Thymus (tissue), 11 donors: ENCODE measurements around the gene UBR1. TPM values are rescaled to one million over a fixed set of nuclear protein-coding genes. Genes with fewer than 3 reads are reported as not detected.
"Not testable (repeated sequence)": the region's sequence is repeated elsewhere in the genome, so short reads cannot be mapped to it uniquely, and the experiment has no call there.

Experiments
- DNase-seq, 9 donors: peaks; one replicate each; pipeline ENCODE4 v3.0.0-alpha.2; 2013; ENCODE audit warnings: low spot score in 9 of 9, low read depth in 6 of 9, missing footprints in 1 of 9
- H3K27ac ChIP-seq, 2 donors: one replicate each; pipeline ENCODE4 v1.5.1; 2013; ENCODE audit warnings: control low read depth in 1 of 2, low read depth in 1 of 2, low read length in 1 of 2, mild to moderate bottlenecking in 1 of 2, moderate library complexity in 1 of 2
- H3K27me3 ChIP-seq, 2 donors: one replicate each; pipeline ENCODE4 v1.5.1; 2013; ENCODE audit warnings: low read length in 1 of 2; ENCODE audit not compliant: control insufficient read depth in 2 of 2, insufficient read depth in 1 of 2
- H3K36me3 ChIP-seq, 2 donors: one replicate each; pipeline ENCODE4 v1.5.1; 2013; ENCODE audit warnings: low read length in 1 of 2, mild to moderate bottlenecking in 1 of 2, moderate library complexity in 1 of 2; ENCODE audit not compliant: control insufficient read depth in 2 of 2, insufficient read depth in 2 of 2
- H3K4me1 ChIP-seq, 2 donors: one replicate each; pipeline ENCODE4 v1.5.1; 2013; ENCODE audit warnings: low read length in 2 of 2; ENCODE audit not compliant: control insufficient read depth in 2 of 2, insufficient read depth in 2 of 2
- H3K4me3 ChIP-seq, 2 donors: one replicate each; pipeline ENCODE4 v1.5.1; 2013; ENCODE audit warnings: low read length in 2 of 2, control low read depth in 1 of 2, mild to moderate bottlenecking in 1 of 2
- H3K9me3 ChIP-seq, 2 donors: one replicate each; pipeline ENCODE4 v1.5.1; 2013; ENCODE audit warnings: low read length in 1 of 2, mild to moderate bottlenecking in 1 of 2; ENCODE audit not compliant: control insufficient read depth in 2 of 2, insufficient read depth in 1 of 2
- WGBS: extraction: QIAGEN DNeasy Blood & Tissue Kit; methylation state at CpG from one replicate; pipeline ENCODE4 v1.1.7; 2013; 5-methylcytosine and 5-hydroxymethylcytosine counted together
- polyA plus RNA-seq: library from polyadenylated mRNA; stranded (reverse); fragments of 200-250 nt; gene quantifications from one replicate; pipeline ENCODE4 v1.2.3, GENCODE V29; 2013
- total RNA-seq: library from RNA; stranded (reverse); fragments of 120-200 nt; gene quantifications from one replicate; pipeline ENCODE4 v1.2.4, GENCODE V29; 2013
- donor health status: healthy.

Gene UBR1
- total and polyA plus RNA-seq, 2 donors = 10.2 to 23.0 TPM

DNA sequence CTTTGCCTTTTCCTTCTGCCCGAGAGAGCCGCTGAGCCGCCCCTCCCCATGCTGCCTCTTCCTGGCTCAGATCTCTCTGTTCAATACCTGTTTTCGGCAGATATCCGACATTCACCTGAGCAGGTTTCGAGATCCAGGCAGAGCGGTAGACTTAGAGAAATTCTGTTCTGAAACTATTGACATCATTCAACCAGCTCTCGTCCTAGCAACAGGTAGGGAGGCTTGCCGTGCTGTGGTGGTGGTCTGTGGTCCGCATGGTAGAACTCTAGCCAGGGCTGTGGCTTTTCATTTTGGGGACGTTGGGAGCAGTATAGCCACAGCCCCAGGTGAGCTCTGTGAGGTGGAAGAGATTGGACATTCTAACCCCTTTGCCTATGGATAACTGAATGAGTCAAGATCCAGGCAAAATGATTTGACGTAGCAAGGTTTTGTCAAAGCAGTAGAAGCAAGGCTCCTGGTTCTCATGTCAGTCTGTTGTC is 28.4 kb upstream of the UBR1 start:
- peak in 1 of 9 donors; percentile 9 for DNase-seq
- no peak overlapping the region for H3K27ac ChIP-seq
- peaks cover 0 to 8% of the 10 kb centered on the region in 2 donors for H3K36me3 ChIP-seq
- WGBS = 19% methylated on average over 12 of the region's 12 CpGs
- H3K4me1 ChIP-seq = peaks cover 4 to 12% of the 10 kb centered on the region in 2 donors
- H3K9me3 ChIP-seq = no peaks in the 10 kb centered on the region
- H3K4me3 ChIP-seq = peak overlapping the region; percentile 47 to 69
- H3K27me3 ChIP-seq = peaks cover 0 to 18% of the 10 kb centered on the region in 2 donors

DNA sequence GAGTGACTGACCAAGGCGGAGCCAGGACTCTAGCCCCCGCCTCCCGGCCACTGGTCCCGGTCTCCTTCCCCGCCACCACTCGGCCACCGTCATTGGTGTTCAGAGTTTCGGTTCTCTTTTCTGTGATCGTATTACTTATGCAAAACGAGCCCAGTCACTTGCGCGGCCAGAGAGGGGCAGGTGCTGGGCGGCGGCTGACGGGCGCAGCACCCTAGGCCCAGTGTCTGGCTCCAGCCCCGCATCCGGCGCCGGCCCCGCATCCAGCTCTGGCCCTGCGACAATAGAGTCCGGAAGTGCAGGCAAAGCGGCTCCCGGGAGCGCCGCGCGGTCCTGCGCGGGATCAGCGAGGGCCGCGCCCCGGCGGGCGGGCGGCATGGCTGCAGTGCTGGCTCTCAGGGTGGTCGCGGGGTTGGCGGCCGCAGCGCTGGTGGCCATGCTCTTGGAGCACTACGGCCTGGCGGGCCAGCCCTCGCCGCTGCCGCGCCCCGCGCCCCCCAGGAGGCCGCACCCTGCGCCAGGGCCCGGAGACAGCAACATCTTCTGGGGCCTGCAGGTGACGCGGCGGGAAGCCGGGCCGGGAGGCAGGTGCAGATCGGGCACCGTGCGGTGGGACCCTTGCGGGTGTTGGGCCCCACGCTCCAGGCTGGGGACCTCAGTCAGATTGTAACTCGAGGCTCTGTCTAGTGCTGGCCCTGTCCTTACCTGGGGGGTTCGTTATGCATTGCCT is 27.8 kb upstream of the UBR1 start, which contains the start of gene TMEM62:
TSS of gene TMEM62 (plus strand) at position 157 of the 727 bp plus-strand sequence. CDS start at position 374, 217 bp downstream.
- Histone ChIP-seq H3K27me3 (peaks cover 0 to 18% of the 10 kb centered on the region in 2 donors), H3K36me3 (peaks cover 0 to 8% of the 10 kb centered on the region in 2 donors), H3K4me3 (peak within 1 kb of the TSS; percentile 64 to 69), H3K4me1 (peaks cover 4 to 12% of the 10 kb centered on the region in 2 donors), H3K27ac (peak within 1 kb of the TSS in 1 of 2 donors; percentile 56), H3K9me3 (no peaks in the 10 kb centered on the region)
- WGBS = under 1% methylated on average over 66 of the region's 66 CpGs
- DNase-seq = peak in 5 of 9 donors; percentile 17 to 59 (median 38)

DNA sequence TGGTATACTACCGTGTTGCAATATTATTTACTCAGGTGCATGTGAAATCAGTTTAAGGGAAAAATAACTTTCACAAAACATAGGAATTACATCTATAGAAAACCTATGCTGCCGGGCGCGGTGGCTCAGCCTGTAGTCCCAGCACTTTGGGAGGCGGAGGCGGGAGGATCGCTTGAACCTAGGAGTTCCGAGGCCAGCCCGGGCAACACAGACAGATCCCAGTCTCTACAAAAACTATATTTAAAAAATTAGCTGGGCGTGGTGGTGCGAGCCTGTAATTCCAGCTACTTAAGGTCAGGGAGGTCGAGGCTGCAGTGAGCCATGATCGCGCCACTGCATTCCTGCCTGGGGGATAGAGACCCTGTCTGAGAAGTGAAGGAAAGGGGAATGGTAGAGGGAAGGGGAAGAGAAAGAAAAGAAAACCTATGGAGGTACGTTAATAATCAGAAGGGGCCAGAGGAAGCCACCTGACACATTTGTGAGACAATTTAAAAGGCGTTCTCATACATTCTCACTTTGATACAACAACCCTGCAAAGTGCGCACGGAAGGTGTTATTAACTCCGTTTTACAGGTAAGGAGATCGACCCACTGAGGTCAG is 27.1 kb upstream of the UBR1 start:
- DNase-seq = no peak
- no peak overlapping the region for H3K27ac ChIP-seq
- WGBS = 37% methylated on average over 20 of the region's 20 CpGs

DNA sequence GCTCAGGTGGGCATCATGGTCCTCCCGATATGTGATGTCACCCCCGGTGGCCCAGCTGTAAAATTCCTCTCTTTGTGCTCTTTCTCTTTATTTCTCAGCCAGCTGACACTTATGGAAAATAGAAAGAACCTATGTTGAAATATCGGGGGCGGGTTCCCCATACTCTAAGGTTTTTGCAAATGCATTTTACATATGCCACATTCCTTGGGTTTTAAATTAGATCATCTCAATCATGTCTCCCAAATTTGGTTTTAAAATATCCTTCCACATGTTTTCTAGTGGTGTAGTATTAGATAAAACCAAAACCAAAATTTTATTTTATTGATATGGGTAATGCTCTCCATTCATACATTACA is 23.1 kb upstream of the UBR1 start:
- no peaks in the 10 kb centered on the region for H3K9me3 ChIP-seq

More for the DNA sequence above, 27.1 kb upstream of the UBR1 start:
- H3K4me3 ChIP-seq = peak overlapping the region; percentile 64 to 69
- H3K27me3 ChIP-seq = peaks cover 0 to 18% of the 10 kb centered on the region in 2 donors
- no peaks in the 10 kb centered on the region for H3K9me3 ChIP-seq
- peaks cover 0 to 6% of the 10 kb centered on the region in 2 donors for H3K36me3 ChIP-seq
- peaks cover 4 to 12% of the 10 kb centered on the region in 2 donors for H3K4me1 ChIP-seq

DNA sequence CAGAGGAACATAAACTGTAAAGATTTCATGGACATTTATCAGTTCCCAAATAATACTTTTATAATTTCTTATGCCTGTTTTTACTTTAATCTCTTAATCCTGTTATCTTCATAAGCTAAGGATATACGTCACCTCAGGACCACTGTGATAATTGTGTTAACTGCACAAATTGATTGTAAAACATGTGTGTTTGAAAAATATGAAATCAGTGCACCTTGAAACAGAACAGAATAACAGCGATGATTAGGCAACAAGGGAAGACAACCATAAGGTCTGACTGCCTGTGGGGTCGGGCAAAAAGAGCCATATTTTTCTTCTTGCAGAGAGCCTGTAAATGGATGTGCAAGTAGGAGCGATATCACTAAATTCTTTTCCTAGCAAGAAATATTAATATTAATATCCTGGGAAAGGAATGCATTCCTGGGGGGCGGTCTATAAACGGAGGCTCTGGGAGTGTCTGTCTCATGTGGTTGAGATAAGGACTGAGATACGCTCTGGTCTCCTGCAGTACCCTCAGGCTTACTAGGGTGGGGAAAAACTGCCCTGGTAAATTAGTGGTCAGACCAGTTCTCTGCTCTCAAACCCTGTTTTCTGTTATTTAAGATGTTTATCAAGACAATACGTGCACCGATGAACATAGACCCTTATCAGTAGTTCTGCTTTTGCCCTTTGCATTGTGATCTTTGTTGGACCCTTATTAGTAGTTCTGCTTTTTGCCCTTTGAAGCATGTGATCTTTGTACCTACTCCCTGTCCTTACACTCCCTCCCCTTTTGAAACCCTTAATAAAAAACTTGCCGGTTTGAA is 22.5 kb upstream of the UBR1 start:
- not testable (repeated sequence) for H3K9me3 ChIP-seq, H3K36me3 ChIP-seq, H3K27ac ChIP-seq, DNase-seq, H3K4me1 ChIP-seq, H3K27me3 ChIP-seq, H3K4me3 ChIP-seq
- 80% methylated on average over 10 of the region's 10 CpGs for WGBS

More for the DNA sequence above, 23.1 kb upstream of the UBR1 start:
- peaks cover 0 to 13% of the 10 kb centered on the region in 2 donors for H3K27me3 ChIP-seq
- no peaks in the 10 kb centered on the region for H3K36me3 ChIP-seq
- H3K4me1 ChIP-seq = peaks cover 4 to 8% of the 10 kb centered on the region in 2 donors
- no peak for DNase-seq
- H3K27ac ChIP-seq = no peak overlapping the region
- no peak overlapping the region for H3K4me3 ChIP-seq
- WGBS = 96% methylated on average over 4 of the region's 4 CpGs

DNA sequence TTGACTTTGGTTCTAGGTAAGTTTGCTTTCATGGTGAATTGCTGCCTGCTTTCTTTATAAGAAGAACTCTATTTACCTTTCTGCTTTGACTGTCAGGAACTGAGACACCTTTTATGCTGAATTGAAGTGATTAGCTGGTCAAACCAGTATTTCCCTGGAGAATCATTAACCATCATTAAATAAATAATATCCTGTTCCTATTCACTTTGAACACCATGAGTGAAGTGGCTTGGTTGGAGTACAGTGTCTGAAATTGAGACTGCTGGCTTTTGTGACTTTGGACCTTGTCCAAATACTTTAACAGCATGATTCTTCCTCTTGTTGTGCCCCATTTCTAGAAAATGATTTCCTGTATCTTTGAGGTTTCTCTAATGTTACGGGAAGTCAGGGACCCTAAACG is 21.9 kb upstream of the UBR1 start:
- Histone ChIP-seq H3K27me3 (peaks cover 0 to 7% of the 10 kb centered on the region in 2 donors), H3K4me1 (peaks cover under 1 to 5% of the 10 kb centered on the region in 2 donors), H3K27ac (no peak overlapping the region), H3K9me3 (no peaks in the 10 kb centered on the region), H3K4me3 (no peak overlapping the region), H3K36me3 (no peaks in the 10 kb centered on the region)
- WGBS = 33% methylated on average over 2 of the region's 2 CpGs
- DNase-seq = no peak

DNA sequence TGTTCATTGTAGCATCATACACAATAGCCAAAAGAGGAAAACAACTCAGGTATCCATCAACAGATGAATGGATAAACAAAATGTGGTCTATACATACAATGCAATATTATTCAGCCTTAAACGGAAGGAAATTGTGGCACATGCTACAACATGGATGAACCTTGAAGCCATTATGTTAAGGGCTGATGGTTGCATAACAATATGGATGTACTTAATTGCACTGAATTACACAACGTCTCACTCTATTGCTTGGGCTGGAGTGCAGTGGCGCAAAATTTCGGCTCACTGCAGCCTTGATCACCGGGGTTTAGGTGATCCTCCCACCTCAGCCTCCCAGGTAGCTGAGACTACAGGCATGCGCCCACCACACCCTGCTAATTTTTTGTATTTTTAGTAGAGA is 20.5 kb upstream of the UBR1 start:
- no peak for DNase-seq
- no peak overlapping the region for H3K4me3 ChIP-seq
- H3K36me3 ChIP-seq = no peaks in the 10 kb centered on the region
- H3K4me1 ChIP-seq = peaks cover 3 to 8% of the 10 kb centered on the region in 2 donors
- 97% methylated on average over 6 of the region's 6 CpGs for WGBS
- peaks cover 0 to 12% of the 10 kb centered on the region in 2 donors for H3K27me3 ChIP-seq
- H3K27ac ChIP-seq = no peak overlapping the region
- H3K9me3 ChIP-seq = no peaks in the 10 kb centered on the region

DNA sequence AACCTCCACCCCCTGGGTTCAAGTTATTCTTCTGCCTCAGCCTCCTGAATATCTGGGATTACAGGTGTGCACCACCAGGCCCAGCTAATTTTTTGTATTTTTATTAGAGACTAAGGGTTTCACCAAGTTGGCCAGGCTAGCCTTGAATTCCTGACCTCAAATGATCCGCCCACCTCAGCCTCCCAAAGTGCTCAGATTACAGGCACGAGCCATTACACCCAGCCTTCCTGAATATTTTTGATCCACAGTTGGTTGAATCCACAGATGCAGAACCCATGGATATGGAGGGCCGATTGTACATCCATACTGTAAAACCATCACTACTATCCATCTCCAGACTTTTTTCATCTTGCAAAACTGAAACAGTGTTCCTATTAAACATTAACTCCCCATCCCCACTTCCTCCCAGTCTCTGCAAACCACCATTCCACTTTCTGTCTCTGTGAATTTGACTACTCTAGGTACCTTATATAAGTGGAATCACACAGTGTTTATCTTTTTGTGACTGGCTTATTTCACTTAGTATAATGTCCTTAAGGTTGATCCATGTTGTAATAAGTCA is 19.3 kb upstream of the UBR1 start:
- H3K27ac ChIP-seq = no peak overlapping the region
- H3K9me3 ChIP-seq = no peaks in the 10 kb centered on the region
- H3K27me3 ChIP-seq = peaks cover 0 to 13% of the 10 kb centered on the region in 2 donors
- WGBS = 91% methylated on average over 3 of the region's 3 CpGs
- peaks cover 3 to 8% of the 10 kb centered on the region in 2 donors for H3K4me1 ChIP-seq
- no peak for DNase-seq
- no peak overlapping the region for H3K4me3 ChIP-seq
- H3K36me3 ChIP-seq = no peaks in the 10 kb centered on the region
